NCI-H2029 (cell line): Measurements from ENCODE around the gene GALNT2.

Experiments
- DNase-seq: peaks from one replicate; lab custom pipeline; 2025; lab: John Stamatoyannopoulos, UW

Gene GALNT2

DNA sequence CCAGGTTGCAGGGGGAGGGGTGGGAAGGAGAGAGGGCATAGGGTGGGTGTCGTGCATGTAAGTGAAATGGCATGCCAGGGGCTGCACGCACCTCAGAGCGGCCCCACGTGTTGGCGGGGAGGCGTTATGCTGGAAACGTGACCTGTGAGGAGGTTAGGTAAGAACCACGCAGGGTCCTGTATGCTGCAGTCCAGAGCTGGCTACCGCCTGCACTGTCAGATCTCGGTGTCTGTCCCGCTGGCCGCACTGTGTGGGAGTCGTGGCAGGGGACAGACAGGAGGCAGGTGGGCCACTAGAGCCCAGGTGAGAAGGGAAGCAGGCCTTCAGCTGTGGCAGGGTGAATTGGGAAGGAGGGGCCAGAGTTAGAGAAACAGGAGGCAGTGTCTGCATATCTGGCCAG is 79.7 kb downstream of the GALNT2 start:
- no peak for DNase-seq

DNA sequence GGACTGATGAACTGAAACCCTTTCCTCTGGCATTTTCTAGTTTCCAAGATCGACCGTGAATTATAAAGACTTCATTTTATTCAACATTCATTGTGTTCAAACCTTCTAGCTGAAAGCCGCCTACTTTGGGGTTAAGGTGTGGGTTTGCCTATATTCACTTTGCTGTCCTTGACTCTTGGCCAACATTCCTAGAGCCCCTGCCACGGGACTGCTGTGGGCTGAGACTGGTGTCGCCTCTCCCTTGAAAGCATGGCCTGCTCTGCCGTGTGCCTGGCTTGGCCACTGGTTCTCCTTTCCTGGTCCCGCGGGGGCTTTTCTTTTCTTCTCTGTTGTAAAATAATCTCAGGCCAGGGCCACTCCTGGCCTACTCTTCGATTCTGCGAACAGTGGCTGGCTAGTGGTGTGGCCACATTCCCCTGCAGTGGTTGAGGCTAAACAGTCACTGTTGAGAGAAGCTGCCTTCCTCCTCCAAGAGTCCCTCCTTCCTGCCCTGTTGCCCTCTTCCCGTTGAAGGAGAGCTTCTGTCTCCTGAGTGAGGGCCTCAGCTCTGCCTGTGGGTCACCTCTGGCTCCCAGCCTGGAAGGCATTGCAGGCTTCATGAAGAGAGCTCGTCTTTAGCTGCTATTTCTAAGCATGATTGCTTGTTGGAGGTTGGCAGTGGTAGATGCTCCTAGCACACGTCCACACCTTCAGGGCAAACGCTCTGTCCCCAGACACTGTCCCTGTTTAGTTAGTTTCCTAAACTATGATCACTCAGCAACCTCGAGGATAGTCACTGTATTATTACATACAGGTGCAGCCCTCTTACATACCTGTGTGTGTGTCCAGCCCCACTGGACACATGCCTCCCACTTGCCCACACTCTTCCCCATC is 80.5 kb downstream of the GALNT2 start:
- no peak for DNase-seq

DNA sequence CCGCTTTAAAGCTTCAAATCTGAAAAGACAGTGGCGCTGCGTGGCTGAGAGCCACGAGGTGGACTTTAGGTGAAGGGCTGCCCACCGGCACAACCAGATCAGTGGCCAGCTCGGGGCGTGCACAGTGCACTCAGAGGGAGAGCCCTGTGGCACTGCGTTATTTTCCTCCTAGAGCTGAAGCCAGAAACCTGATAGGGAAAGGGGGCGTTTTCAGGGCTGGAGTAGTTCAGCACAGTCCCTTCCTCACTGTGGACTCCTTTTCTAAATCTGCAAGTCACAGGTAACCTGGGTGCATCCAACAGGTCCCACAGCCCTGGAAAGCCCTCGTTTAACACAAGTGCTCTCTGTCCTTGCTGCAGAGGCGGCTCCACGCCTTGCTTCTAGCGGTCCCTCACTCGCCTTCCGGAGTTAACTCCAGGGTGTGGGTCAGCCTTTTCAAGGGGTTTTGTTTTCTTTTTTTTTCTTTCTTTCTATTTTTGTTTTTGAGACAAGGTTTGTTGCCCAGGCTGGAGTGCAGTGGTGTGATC is 81.2 kb downstream of the GALNT2 start:
- no peak for DNase-seq

DNA sequence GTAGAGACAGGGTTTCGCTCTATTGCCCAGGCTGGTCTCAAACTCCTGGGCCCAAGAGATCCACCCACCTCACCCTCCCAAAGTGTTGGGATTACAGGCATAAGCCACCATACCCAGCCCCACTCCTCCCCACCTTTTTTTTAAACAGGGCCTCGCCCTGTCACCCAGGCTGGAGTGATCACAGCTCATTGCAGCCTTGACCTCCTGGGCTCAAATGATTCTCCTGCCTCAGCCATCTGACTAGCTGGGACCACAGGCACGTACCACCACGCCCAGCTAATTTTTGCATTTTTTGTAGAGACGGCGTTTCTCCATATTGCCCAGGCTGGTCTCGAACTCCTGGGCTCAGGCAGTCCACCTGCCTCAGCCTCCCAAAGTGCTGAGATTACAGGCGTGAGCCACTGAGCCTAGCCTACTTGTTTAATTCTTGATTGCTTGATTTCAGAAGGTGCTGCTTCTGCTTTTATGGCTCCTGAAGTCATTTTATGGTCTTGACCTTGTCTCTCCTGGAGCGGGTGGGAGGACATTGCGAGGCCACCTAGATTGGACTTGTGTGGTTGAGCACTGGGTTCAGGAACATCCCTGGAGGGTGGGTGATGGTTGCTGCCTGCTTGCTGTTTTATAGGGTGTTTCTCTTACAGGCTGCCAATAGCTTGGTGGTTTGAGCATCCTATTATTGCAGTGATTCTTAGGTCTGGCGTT is 81.9 kb downstream of the GALNT2 start:
- DNase-seq, result no peak

- no peak for DNase-seq
These were observed 82.9 kb downstream of the GALNT2 start for GRCh38 chr1:230149751-230150584.

GRCh38 chr1:230150615-230151014 is 83.6 kb downstream of the GALNT2 start:
- DNase-seq, result no peak

GRCh38 chr1:230151924-230152468 is 85.0 kb downstream of the GALNT2 start:
- DNase-seq, result no peak

GRCh38 chr1:230152999-230153398 is 86.0 kb downstream of the GALNT2 start:
- DNase-seq, result no peak

DNA sequence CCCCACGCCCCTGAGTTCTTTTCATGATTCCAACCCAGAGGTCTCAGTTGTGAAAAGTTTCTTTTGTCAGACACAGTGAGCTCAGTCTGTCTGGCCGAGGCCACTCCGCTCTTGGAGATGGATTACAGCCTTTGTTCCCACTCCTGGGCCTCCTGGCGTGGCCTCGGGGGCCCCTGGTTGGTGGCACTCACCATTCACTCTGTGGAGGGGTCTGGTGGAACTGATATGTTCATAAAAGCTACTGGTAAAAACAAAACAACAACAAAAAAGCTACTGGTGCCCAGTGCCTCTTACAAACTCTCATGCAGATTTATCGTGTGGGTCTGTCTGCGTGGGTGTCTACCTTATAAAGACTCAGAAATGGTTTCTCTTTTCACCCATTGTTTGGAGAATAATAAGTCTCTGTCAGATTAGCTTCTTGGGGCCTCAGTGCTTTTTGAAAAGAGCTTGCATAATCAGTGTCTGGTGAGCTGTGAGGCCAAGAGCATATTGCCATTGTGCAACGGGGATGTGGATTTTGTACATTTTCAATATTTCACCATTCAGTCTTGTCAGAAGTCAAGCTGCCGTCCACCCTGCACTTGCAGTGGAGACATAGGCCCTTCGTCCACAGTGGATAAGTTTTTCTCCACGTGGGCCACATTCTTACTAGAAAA is 86.7 kb downstream of the GALNT2 start:
- no peak for DNase-seq

- no peak for DNase-seq
These were observed 88.0 kb downstream of the GALNT2 start for GRCh38 chr1:230155021-230155420.

GRCh38 chr1:230156068-230156467 is 89.0 kb downstream of the GALNT2 start:
- DNase-seq, result no peak

GRCh38 chr1:230156536-230156935 is 89.5 kb downstream of the GALNT2 start:
- no peak for DNase-seq

- no peak for DNase-seq
These were observed 90.7 kb downstream of the GALNT2 start for GRCh38 chr1:230157420-230158390.

- DNase-seq, result peak; percentile 87
These were observed 91.6 kb downstream of the GALNT2 start for GRCh38 chr1:230158415-230159291.

DNA sequence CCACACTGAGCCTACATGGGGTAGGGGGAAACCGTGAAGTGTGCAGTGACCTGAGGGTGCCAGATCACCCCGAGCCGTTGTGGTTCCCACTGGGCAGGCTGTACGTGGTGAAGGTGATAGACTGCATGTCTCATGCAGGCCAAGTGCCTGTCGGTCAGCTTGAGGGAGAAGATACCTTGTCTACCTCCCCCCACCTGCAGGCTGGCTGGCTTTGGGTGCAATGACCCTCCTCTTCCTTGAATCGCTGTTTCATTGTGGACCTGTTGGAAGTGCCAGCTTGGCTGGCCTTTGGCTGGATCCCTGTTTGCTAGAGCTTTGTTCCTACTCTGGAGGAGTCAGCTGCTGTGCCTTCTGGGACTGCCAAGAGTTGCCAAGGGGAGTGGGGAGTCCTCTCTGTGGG is 92.5 kb downstream of the GALNT2 start:
- no peak for DNase-seq

- no peak for DNase-seq
These were observed 94.1 kb downstream of the GALNT2 start for GRCh38 chr1:230160957-230161771.

DNA sequence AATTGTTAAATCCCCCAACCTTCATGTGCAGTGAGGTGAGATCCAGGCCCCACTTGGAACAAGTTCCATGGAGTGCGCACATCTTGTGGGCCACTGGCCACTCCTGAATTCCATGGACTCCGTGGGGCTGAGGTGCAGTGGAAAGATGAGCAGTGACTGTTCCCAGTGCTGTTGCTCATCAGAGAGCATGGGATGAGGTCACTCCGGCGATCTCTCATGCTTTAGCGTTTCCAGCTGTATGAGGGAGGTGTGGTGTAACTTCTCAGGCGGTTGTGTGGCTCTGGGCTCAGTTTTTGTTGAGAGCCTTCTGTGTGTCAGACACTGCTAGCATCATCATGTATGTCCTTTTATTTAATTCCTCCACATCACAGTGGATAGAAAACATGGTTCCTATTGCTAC is 96.2 kb downstream of the GALNT2 start:
- no peak for DNase-seq

GRCh38 chr1:230163719-230164118 is 96.7 kb downstream of the GALNT2 start:
- DNase-seq, result no peak
